ENCODE data around the gene JAKMIP1.

JAKMIP1 gene

GRCh38 chr4:6204871-6205566, 4.7 kb upstream of the JAKMIP1 start:
- H3K4me3 ChIP-seq (ENCODE audit: low read length), result no peak overlapping the region
- H3K27me3 ChIP-seq (ENCODE audit: insufficient read depth, low read length), result peaks cover 17% of the 10 kb centered on the region
- H3K9me3 ChIP-seq (ENCODE audit: low read length), result no peaks in the 10 kb centered on the region
- H3K4me1 ChIP-seq (ENCODE audit: insufficient read depth, low read length), result peaks cover 8% of the 10 kb centered on the region
- no peak overlapping the region for H2AFZ ChIP-seq (ENCODE audit: low read depth, low read length)
- H3K36me3 ChIP-seq (ENCODE audit: insufficient read depth, low read length), result no peaks in the 10 kb centered on the region

- no peaks in the 10 kb centered on the region for H3K9me3 ChIP-seq (ENCODE audit: low read length)
- peaks cover 4% of the 10 kb centered on the region for H3K4me1 ChIP-seq (ENCODE audit: insufficient read depth, low read length)
- H3K4me3 ChIP-seq (ENCODE audit: low read length), result no peak overlapping the region
- H3K27me3 ChIP-seq (ENCODE audit: insufficient read depth, low read length), result peaks cover 23% of the 10 kb centered on the region
- no peak overlapping the region for H2AFZ ChIP-seq (ENCODE audit: low read depth, low read length)
- no peaks in the 10 kb centered on the region for H3K36me3 ChIP-seq (ENCODE audit: insufficient read depth, low read length)
Measured at GRCh38 chr4:6204098-6204497, 3.7 kb upstream of the JAKMIP1 start.

GRCh38 chr4:6201580-6202091, 1.3 kb upstream of the JAKMIP1 start:
- Histone ChIP-seq H2AFZ (ENCODE audit: low read depth, low read length) (no peak overlapping the region), H3K4me3 (ENCODE audit: low read length) (no peak overlapping the region), H3K4me1 (ENCODE audit: insufficient read depth, low read length) (peaks cover 4% of the 10 kb centered on the region), H3K27me3 (ENCODE audit: insufficient read depth, low read length) (peaks cover 48% of the 10 kb centered on the region), H3K36me3 (ENCODE audit: insufficient read depth, low read length) (no peaks in the 10 kb centered on the region), H3K9me3 (ENCODE audit: low read length) (no peaks in the 10 kb centered on the region)

DNA sequence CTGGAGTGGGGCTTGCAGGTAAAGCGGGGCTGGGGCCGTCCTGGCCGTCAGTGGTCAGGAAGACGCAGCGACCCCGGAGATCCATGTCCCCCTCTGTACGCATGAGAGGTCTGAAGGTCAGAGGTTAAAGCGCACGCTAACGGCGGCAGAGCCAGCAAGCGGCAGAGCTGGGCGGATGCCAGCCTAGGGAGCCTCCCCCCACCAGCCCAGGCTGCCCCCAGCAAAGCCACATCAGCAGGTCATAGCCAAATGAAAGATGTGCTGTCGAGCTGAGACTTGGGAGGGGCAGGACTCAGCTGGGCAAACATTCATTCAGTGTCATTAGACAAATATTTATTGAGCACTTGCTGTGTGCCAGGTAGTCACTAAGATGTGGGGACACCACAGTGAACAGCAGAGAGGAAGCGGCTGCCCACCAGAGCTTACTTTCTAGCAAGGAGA, 593 bp upstream of the JAKMIP1 start:
- peak overlapping the region; percentile 38 for H3K4me3 ChIP-seq (ENCODE audit: low read length)
- peaks cover 53% of the 10 kb centered on the region for H3K27me3 ChIP-seq (ENCODE audit: insufficient read depth, low read length)
- H3K36me3 ChIP-seq (ENCODE audit: insufficient read depth, low read length), result no peaks in the 10 kb centered on the region

DNA sequence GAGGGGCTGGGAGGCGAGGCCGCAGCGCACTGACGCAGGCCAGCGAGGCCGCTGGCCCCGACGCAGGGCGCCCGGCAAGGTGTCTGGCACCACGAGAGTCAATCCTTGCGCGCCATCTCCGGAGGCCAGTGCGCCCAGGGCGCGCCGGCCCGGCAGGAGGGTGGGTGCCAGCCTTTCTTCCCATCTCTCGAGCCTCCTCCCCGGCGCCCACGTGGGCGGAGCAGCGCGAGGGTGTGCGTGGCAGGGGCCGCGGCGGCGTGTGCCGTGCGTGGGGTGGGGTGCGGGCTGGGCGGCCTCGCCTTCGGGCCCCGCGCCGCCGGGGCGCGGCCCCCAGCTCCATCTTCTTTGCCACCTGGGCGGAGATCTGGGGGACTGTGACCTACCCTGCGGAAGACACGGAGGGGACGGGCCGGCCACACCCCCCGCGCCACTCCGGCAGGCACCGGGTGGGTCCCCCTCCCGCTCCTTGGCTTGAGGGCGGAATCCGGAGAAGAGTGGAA, 877 bp downstream of the JAKMIP1 start:
- Histone ChIP-seq H3K4me3 (ENCODE audit: low read length) (no peak overlapping the region), H3K36me3 (ENCODE audit: insufficient read depth, low read length) (no peaks in the 10 kb centered on the region), H3K27me3 (ENCODE audit: insufficient read depth, low read length) (peaks cover 64% of the 10 kb centered on the region), H3K4me1 (ENCODE audit: insufficient read depth, low read length) (peaks cover 4% of the 10 kb centered on the region), H3K9me3 (ENCODE audit: low read length) (no peaks in the 10 kb centered on the region), H2AFZ (ENCODE audit: low read depth, low read length) (no peak overlapping the region)

More for the DNA sequence above, 593 bp upstream of the JAKMIP1 start:
- H2AFZ ChIP-seq (ENCODE audit: low read depth, low read length), result no peak overlapping the region
- peaks cover 4% of the 10 kb centered on the region for H3K4me1 ChIP-seq (ENCODE audit: insufficient read depth, low read length)
- no peaks in the 10 kb centered on the region for H3K9me3 ChIP-seq (ENCODE audit: low read length)

DNA sequence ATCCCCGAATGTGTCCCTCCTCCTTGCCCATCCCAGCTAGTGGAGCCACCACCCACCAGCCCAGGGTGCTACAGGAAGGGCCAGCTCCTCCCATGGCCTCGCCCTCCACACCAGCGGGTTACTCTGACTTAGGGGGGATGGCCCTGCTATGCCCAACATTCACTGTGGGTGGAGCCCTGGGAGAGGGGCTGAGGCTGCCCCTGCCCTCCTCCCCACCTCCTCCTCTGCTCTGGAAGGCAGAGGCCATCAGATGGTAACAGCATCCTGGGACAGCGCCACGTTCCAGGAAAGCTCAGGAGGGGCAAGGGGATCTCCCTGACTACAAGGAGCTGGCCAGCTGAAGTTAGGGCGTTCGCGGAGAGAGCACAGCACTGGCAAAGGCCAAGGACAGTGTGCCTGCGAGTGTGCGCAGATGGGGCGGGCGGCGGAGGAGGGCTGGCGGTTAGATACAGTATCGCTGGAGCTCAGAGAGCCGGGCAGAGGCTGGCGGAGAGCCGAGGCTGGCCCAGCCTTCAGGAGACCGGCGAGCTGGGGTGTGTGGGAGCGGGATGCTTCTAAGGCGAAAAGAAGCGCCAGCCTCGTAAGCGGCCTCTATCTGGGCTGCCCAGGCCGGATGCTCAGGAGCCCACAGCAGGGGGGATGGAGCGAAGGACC, 1.5 kb downstream of the JAKMIP1 start:
- Histone ChIP-seq H3K9me3 (ENCODE audit: low read length) (no peaks in the 10 kb centered on the region), H3K4me1 (ENCODE audit: insufficient read depth, low read length) (peaks cover 4% of the 10 kb centered on the region), H3K4me3 (ENCODE audit: low read length) (no peak overlapping the region), H3K27me3 (ENCODE audit: insufficient read depth, low read length) (peaks cover 67% of the 10 kb centered on the region), H2AFZ (ENCODE audit: low read depth, low read length) (no peak overlapping the region), H3K36me3 (ENCODE audit: insufficient read depth, low read length) (no peaks in the 10 kb centered on the region)

GRCh38 chr4:6198278-6198677, 2.1 kb downstream of the JAKMIP1 start:
- Histone ChIP-seq H3K36me3 (ENCODE audit: insufficient read depth, low read length) (no peaks in the 10 kb centered on the region), H3K9me3 (ENCODE audit: low read length) (no peaks in the 10 kb centered on the region), H3K4me1 (ENCODE audit: insufficient read depth, low read length) (peaks cover 4% of the 10 kb centered on the region), H3K4me3 (ENCODE audit: low read length) (no peak overlapping the region), H3K27me3 (ENCODE audit: insufficient read depth, low read length) (peaks cover 69% of the 10 kb centered on the region), H2AFZ (ENCODE audit: low read depth, low read length) (no peak overlapping the region)

DNA sequence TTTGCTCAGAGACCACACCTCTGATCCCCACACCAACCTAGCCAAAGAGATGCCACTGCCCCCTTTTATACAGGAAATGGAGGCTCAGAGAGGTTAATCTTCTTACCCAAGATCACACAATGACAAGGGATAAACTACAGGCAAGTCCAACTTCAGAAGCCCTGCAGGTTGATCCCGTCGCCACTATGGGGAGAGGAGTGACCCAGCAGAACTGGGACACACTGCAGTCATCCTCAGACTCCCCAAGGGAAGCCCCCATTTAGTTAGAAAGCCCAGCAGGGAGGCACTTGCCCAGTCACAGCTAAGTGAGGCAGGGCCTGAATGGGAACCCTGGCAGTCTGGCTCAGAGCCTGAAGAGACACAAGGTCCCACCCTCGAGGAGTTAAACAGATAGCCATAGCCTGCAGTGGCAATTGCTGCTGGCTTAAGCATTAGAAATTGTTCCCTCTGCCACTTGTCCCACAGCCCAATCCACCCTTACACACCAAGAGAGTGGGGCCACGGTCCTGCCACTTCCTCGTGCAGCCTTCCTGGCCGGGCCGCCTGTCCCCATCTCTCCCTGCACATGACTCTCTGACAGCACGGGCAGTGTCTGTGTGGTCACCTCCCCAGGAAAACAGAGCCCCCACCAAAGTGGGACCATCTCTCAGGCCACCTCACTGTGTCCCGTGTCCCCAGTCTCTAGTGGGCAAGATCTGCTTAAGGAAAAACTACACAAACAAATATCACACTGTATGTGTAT, 2.7 kb downstream of the JAKMIP1 start:
- Histone ChIP-seq H3K36me3 (ENCODE audit: insufficient read depth, low read length) (no peaks in the 10 kb centered on the region), H2AFZ (ENCODE audit: low read depth, low read length) (no peak overlapping the region), H3K27me3 (ENCODE audit: insufficient read depth, low read length) (peaks cover 68% of the 10 kb centered on the region), H3K4me3 (ENCODE audit: low read length) (no peak overlapping the region), H3K9me3 (ENCODE audit: low read length) (no peaks in the 10 kb centered on the region), H3K4me1 (ENCODE audit: insufficient read depth, low read length) (peaks cover 4% of the 10 kb centered on the region)

- Histone ChIP-seq H2AFZ (ENCODE audit: low read depth, low read length) (no peak overlapping the region), H3K4me1 (ENCODE audit: insufficient read depth, low read length) (peaks cover 4% of the 10 kb centered on the region), H3K4me3 (ENCODE audit: low read length) (no peak overlapping the region), H3K36me3 (ENCODE audit: insufficient read depth, low read length) (no peaks in the 10 kb centered on the region), H3K27me3 (ENCODE audit: insufficient read depth, low read length) (peaks cover 61% of the 10 kb centered on the region), H3K9me3 (ENCODE audit: low read length) (no peaks in the 10 kb centered on the region)
Measured at GRCh38 chr4:6196871-6197270, 3.5 kb downstream of the JAKMIP1 start.

DNA sequence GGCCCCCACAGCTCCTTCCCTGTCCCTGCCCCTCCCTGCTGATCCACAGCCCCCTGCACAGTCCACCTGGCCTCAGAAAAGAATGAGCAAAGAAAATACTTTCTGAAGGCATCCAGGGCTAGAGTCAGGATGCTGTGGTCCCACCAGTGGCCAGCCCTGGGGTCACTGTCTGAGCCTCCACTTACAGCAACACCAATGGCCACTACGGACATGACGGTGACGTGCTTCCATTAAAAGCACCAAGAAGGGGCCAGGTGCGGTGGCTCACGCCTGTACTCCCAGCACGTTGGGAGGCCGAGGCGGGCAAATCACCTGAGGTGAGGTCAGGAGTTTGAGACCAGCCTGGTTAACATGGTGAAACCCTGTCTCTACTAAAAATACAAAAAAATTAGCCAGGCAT, 4.0 kb downstream of the JAKMIP1 start:
- Histone ChIP-seq H3K36me3 (ENCODE audit: insufficient read depth, low read length) (no peaks in the 10 kb centered on the region), H3K27me3 (ENCODE audit: insufficient read depth, low read length) (peaks cover 58% of the 10 kb centered on the region), H2AFZ (ENCODE audit: low read depth, low read length) (no peak overlapping the region), H3K4me1 (ENCODE audit: insufficient read depth, low read length) (peaks cover 4% of the 10 kb centered on the region), H3K9me3 (ENCODE audit: low read length) (no peaks in the 10 kb centered on the region), H3K4me3 (ENCODE audit: low read length) (no peak overlapping the region)

- H3K27me3 ChIP-seq (ENCODE audit: insufficient read depth, low read length), result peaks cover 54% of the 10 kb centered on the region
- no peak overlapping the region for H2AFZ ChIP-seq (ENCODE audit: low read depth, low read length)
- peaks cover 2% of the 10 kb centered on the region for H3K4me1 ChIP-seq (ENCODE audit: insufficient read depth, low read length)
- H3K9me3 ChIP-seq (ENCODE audit: low read length), result no peaks in the 10 kb centered on the region
- H3K4me3 ChIP-seq (ENCODE audit: low read length), result no peak overlapping the region
- no peaks in the 10 kb centered on the region for H3K36me3 ChIP-seq (ENCODE audit: insufficient read depth, low read length)
Measured at GRCh38 chr4:6195602-6196319, 4.6 kb downstream of the JAKMIP1 start.

DNA sequence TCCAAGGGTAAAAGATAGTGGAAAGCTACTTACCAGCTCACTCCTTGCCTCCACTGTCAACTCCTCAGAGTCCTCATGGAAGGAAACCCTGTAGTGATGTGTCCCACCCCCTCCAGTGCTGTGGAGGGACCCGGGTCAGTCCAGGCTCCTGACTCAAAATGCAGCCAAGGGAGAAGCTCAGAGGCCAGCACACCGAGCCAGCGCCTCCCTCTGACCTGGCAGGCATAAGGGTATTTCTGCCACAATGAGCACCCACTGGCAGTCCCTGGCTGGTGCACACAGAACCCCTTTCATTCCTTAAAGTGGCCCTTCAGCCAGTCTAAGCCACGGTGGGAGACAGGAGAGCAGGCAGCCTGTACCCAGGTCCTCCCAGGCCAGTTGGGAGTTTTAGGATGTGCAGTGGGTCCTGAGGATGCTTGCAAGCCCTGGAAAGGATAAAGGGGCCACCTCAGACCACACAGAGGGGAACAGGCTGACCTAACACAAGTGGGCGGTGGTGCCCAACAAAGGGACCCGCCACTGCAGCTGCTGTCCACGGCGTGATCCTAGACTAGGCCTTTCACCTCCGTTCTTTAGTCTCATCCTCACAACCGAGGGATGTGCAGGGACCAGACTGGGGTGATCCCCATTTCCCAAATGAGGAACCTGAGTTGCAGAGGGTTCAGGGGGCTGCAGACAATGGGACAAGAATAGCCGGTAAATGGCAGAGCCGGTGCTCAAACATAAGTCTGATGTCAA, 5.7 kb downstream of the JAKMIP1 start:
- Histone ChIP-seq H3K27me3 (ENCODE audit: insufficient read depth, low read length) (peaks cover 55% of the 10 kb centered on the region), H3K36me3 (ENCODE audit: insufficient read depth, low read length) (no peaks in the 10 kb centered on the region), H2AFZ (ENCODE audit: low read depth, low read length) (no peak overlapping the region), H3K4me3 (ENCODE audit: low read length) (no peak overlapping the region), H3K4me1 (ENCODE audit: insufficient read depth, low read length) (no peaks in the 10 kb centered on the region), H3K9me3 (ENCODE audit: low read length) (no peaks in the 10 kb centered on the region)
